H1 (cell line): ENCODE results near the gene MBD5. TPM values are rescaled to one million over a fixed set of nuclear protein-coding genes. Genes with fewer than 3 reads are reported as not detected.

Experiments used
- CHD2 ChIP-seq: IDR thresholded peaks from 2 replicates; pipeline ENCODE4 v1.6.1; 2012; ENCODE audit warnings: low read length, improper control_type of control experiment
- EZH2 ChIP-seq: fragments of 200-600 bp; sonication (generic); IDR thresholded peaks from 2 replicates; pipeline ENCODE4 v1.7.1; 2012; ENCODE audit warnings: low read depth, mild to moderate bottlenecking, moderate library complexity, low read length, inconsistent platforms; ENCODE audit not compliant: severe bottlenecking
- GABPA ChIP-seq: IDR thresholded peaks from 2 replicates; pipeline ENCODE4 v1.6.1; 2011; ENCODE audit warnings: mild to moderate bottlenecking, low read length, moderate library complexity, borderline replicate concordance; ENCODE audit not compliant: insufficient read depth
- MAFK ChIP-seq: IDR thresholded peaks from 2 replicates; pipeline ENCODE4 v1.6.1; 2012; ENCODE audit warnings: low read depth, mild to moderate bottlenecking, improper control_type of control experiment, low read length
- RXRA ChIP-seq: IDR thresholded peaks from 2 replicates; pipeline ENCODE4 v1.6.1; 2011; ENCODE audit warnings: low read depth, mild to moderate bottlenecking, low read length, moderate library complexity; ENCODE audit not compliant: insufficient read depth
- SP4 ChIP-seq: IDR thresholded peaks from 2 replicates; pipeline ENCODE4 v1.6.1; 2012; ENCODE audit warnings: low read length, inconsistent platforms
- TAF1 ChIP-seq: IDR thresholded peaks from 2 replicates; pipeline ENCODE4 v1.6.1; 2011; ENCODE audit warnings: mild to moderate bottlenecking, low read depth, low read length
- TAF7 ChIP-seq: optimal IDR thresholded peaks from 2 replicates; pipeline ENCODE3; 2011; ENCODE audit warnings: low read depth, mild to moderate bottlenecking, inconsistent platforms, low read length, moderate library complexity, borderline replicate concordance
- polyA plus RNA-seq, 7 experiments: library from polyadenylated mRNA; depleted of rRNA in 3 of 7; stranded (reverse) in 5 of 7; unstranded in 2 of 7; fragments of >200 nt in 5 of 7; fragments of 200-250 nt in 2 of 7; gene quantifications; 1 replicate in 5 of 7; 2 replicates in 1 of 7; 4 replicates in 1 of 7; pipeline versions ENCODE4 v1.2.1 to v1.2.3, GENCODE V29; 2011 to 2013; ENCODE audit warnings: missing spikeins in 2 of 7, mixed read lengths in 2 of 7
- total RNA-seq: library from RNA; stranded (reverse); fragmentation: NEBNext Ultra II Directional; extraction: Animal tissue kit (Norgen Biotek cat#: 25700); gene quantifications from 2 replicates; pipeline ENCODE4 v1.2.1, GENCODE V29; 2021
- TF ChIP-seq, protein P1 (sequence below): fragments of 300-600 bp; sonication (generic); IDR thresholded peaks from 2 replicates; pipeline ENCODE4 v1.7.1; 2012; ENCODE audit warnings: low read length, moderate library complexity, mild to moderate bottlenecking, inconsistent platforms; ENCODE audit not compliant: insufficient replicate concordance

Gene MBD5
- total and polyA plus RNA-seq, 2 of the 8 experiments (the other 6 are each of a cell fraction or from before 2014, with no cell fraction given): 9.7 to 29.4 TPM

DNA sequence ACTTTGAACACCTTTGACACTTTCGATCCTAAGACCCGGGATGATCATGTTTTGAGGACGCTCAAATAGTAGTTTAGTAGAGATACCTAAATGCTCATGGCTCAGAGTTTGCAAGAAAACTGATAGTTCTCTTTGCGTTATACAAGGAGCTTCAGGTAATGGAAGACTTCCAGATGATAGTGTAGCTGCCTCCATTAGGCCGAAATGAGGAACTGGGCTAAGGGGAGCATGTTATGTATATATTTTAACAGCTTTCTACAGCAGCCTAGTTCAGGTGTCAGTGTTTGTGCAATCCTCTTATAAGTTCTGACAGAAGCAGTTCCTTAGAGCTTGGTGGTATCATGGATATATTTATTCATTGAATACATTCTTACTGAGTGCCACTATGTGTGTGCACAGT, 496.9 kb downstream of the MBD5 start (continued):
- TF ChIP-seq, protein P1, sequence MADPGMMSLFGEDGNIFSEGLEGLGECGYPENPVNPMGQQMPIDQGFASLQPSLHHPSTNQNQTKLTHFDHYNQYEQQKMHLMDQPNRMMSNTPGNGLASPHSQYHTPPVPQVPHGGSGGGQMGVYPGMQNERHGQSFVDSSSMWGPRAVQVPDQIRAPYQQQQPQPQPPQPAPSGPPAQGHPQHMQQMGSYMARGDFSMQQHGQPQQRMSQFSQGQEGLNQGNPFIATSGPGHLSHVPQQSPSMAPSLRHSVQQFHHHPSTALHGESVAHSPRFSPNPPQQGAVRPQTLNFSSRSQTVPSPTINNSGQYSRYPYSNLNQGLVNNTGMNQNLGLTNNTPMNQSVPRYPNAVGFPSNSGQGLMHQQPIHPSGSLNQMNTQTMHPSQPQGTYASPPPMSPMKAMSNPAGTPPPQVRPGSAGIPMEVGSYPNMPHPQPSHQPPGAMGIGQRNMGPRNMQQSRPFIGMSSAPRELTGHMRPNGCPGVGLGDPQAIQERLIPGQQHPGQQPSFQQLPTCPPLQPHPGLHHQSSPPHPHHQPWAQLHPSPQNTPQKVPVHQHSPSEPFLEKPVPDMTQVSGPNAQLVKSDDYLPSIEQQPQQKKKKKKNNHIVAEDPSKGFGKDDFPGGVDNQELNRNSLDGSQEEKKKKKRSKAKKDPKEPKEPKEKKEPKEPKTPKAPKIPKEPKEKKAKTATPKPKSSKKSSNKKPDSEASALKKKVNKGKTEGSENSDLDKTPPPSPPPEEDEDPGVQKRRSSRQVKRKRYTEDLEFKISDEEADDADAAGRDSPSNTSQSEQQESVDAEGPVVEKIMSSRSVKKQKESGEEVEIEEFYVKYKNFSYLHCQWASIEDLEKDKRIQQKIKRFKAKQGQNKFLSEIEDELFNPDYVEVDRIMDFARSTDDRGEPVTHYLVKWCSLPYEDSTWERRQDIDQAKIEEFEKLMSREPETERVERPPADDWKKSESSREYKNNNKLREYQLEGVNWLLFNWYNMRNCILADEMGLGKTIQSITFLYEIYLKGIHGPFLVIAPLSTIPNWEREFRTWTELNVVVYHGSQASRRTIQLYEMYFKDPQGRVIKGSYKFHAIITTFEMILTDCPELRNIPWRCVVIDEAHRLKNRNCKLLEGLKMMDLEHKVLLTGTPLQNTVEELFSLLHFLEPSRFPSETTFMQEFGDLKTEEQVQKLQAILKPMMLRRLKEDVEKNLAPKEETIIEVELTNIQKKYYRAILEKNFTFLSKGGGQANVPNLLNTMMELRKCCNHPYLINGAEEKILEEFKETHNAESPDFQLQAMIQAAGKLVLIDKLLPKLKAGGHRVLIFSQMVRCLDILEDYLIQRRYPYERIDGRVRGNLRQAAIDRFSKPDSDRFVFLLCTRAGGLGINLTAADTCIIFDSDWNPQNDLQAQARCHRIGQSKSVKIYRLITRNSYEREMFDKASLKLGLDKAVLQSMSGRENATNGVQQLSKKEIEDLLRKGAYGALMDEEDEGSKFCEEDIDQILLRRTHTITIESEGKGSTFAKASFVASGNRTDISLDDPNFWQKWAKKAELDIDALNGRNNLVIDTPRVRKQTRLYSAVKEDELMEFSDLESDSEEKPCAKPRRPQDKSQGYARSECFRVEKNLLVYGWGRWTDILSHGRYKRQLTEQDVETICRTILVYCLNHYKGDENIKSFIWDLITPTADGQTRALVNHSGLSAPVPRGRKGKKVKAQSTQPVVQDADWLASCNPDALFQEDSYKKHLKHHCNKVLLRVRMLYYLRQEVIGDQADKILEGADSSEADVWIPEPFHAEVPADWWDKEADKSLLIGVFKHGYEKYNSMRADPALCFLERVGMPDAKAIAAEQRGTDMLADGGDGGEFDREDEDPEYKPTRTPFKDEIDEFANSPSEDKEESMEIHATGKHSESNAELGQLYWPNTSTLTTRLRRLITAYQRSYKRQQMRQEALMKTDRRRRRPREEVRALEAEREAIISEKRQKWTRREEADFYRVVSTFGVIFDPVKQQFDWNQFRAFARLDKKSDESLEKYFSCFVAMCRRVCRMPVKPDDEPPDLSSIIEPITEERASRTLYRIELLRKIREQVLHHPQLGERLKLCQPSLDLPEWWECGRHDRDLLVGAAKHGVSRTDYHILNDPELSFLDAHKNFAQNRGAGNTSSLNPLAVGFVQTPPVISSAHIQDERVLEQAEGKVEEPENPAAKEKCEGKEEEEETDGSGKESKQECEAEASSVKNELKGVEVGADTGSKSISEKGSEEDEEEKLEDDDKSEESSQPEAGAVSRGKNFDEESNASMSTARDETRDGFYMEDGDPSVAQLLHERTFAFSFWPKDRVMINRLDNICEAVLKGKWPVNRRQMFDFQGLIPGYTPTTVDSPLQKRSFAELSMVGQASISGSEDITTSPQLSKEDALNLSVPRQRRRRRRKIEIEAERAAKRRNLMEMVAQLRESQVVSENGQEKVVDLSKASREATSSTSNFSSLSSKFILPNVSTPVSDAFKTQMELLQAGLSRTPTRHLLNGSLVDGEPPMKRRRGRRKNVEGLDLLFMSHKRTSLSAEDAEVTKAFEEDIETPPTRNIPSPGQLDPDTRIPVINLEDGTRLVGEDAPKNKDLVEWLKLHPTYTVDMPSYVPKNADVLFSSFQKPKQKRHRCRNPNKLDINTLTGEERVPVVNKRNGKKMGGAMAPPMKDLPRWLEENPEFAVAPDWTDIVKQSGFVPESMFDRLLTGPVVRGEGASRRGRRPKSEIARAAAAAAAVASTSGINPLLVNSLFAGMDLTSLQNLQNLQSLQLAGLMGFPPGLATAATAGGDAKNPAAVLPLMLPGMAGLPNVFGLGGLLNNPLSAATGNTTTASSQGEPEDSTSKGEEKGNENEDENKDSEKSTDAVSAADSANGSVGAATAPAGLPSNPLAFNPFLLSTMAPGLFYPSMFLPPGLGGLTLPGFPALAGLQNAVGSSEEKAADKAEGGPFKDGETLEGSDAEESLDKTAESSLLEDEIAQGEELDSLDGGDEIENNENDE: no peak
- TF ChIP-seq RXRA: no peak
- no peak for TF ChIP-seq MAFK
- TF ChIP-seq TAF1: no peak
- TF ChIP-seq EZH2: no peak
- TF ChIP-seq CHD2: no peak
- no peak for TF ChIP-seq SP4
- no peak for TF ChIP-seq GABPA
- TF ChIP-seq TAF7: no peak
- TF ChIP-seq, all 59 proteins: peak for 0
